ENCODE data around the gene FADS3. TPM values are rescaled to one million over a fixed set of nuclear protein-coding genes. Genes with fewer than 3 reads are reported as not detected.

The FADS3 gene
- total RNA-seq, 1 donor: 127 TPM

DNA sequence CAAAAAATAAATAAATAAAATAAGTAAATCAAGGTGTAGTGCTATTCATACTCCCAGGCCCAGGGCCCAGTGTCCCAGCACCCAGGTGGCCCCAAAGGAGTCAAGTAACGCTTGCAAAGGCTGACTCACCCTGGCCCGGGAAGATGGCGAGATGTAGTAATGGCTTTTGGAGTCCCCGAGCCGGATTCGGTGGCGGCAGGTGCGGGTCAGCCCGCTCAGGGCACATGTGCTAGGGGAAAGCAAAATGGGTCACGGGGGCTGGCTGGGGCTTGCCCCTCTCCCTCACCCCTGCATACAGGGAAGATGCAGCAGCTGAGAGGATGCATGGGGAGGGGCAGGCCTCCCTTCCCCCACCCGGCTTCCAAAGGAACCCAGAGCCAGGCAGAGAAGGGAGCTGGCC, 11.0 kb upstream of the FADS3 start:
- no peaks in the 10 kb centered on the region for H3K36me3 ChIP-seq (ENCODE audit: insufficient read depth, low read length)
- H3K9me3 ChIP-seq (ENCODE audit: low read depth, low read length): no peaks in the 10 kb centered on the region
- TF ChIP-seq, protein P1, sequence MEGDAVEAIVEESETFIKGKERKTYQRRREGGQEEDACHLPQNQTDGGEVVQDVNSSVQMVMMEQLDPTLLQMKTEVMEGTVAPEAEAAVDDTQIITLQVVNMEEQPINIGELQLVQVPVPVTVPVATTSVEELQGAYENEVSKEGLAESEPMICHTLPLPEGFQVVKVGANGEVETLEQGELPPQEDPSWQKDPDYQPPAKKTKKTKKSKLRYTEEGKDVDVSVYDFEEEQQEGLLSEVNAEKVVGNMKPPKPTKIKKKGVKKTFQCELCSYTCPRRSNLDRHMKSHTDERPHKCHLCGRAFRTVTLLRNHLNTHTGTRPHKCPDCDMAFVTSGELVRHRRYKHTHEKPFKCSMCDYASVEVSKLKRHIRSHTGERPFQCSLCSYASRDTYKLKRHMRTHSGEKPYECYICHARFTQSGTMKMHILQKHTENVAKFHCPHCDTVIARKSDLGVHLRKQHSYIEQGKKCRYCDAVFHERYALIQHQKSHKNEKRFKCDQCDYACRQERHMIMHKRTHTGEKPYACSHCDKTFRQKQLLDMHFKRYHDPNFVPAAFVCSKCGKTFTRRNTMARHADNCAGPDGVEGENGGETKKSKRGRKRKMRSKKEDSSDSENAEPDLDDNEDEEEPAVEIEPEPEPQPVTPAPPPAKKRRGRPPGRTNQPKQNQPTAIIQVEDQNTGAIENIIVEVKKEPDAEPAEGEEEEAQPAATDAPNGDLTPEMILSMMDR (IDR thresholded peaks at IDR 0.05; ENCODE audit: extremely low read depth, low read depth, low read length): no peak
- no peak overlapping the region for H2AFZ ChIP-seq (ENCODE audit: low read length)
- no peak overlapping the region for H3K27ac ChIP-seq (ENCODE audit: low read depth, low read length)
- H4K20me1 ChIP-seq (ENCODE audit: insufficient read depth, low read length): no peaks in the 10 kb centered on the region
- H3K4me3 ChIP-seq (ENCODE audit: insufficient read depth, low read length): no peak overlapping the region
- H3K4me1 ChIP-seq (ENCODE audit: insufficient read depth, low read length): no peaks in the 10 kb centered on the region
- peak; percentile 70 for DNase-seq (ENCODE audit: insufficient read length, low spot score, missing footprints)
- H3K27me3 ChIP-seq (ENCODE audit: insufficient read depth, low read length): no peaks in the 10 kb centered on the region
- no peaks in the 10 kb centered on the region for H3K79me2 ChIP-seq (ENCODE audit: insufficient read depth, low read length)
- no peak overlapping the region for H3K4me2 ChIP-seq (ENCODE audit: insufficient read depth, low read length)

DNA sequence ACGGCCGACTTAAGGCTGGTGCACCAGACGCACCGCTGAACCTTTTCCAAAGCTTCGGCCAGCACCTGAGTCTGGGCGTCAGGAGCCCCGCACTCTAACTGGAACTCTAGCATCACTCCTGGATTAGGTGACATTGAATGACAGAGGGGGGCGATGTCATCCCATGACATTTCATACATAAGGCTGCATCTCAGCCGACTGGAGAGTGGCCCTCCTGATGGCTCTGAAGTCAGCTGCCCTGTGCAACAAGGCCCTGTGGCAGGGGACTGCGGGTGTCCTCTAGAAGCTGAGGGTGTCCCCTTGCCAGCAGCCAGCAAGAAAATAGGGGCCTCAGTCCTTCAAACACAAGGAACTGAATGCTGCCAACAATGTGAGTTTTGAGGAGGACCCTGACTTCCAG, 10.1 kb upstream of the FADS3 start:
- no peak overlapping the region for H3K4me2 ChIP-seq (ENCODE audit: insufficient read depth, low read length)
- H3K27me3 ChIP-seq (ENCODE audit: insufficient read depth, low read length): no peaks in the 10 kb centered on the region
- no peak overlapping the region for H3K4me3 ChIP-seq (ENCODE audit: insufficient read depth, low read length)
- H3K4me1 ChIP-seq (ENCODE audit: insufficient read depth, low read length): no peaks in the 10 kb centered on the region
- H2AFZ ChIP-seq (ENCODE audit: low read length): no peak overlapping the region
- H3K36me3 ChIP-seq (ENCODE audit: insufficient read depth, low read length): no peaks in the 10 kb centered on the region
- TF ChIP-seq, protein P1 (IDR thresholded peaks at IDR 0.05; ENCODE audit: extremely low read depth, low read depth, low read length): no peak
- no peaks in the 10 kb centered on the region for H3K79me2 ChIP-seq (ENCODE audit: insufficient read depth, low read length)
- no peaks in the 10 kb centered on the region for H3K9me3 ChIP-seq (ENCODE audit: low read depth, low read length)
- DNase-seq (ENCODE audit: insufficient read length, low spot score, missing footprints): no peak
- no peak overlapping the region for H3K27ac ChIP-seq (ENCODE audit: low read depth, low read length)
- no peaks in the 10 kb centered on the region for H4K20me1 ChIP-seq (ENCODE audit: insufficient read depth, low read length)

DNA sequence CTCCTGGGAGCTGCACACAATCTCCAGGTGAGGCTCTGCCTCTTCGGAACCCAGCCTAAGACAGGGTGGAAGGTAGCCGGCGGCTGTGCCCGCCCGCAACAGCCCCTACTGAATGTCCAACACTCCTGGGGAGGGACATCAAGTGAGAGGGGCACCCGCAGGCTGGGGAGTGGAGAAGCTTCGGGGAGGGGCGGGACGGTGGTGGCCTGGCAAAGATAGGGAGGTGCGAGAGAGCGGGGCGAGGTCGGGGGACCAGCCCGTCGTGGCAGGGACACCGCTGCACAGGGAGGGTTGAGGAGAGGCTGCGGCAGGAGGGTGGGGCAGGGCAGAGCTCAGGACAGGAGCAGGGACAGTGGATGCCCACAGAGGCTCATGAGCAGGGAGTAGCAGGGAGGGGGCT, 8.9 kb upstream of the FADS3 start:
- Histone ChIP-seq H3K36me3 (ENCODE audit: insufficient read depth, low read length) (no peaks in the 10 kb centered on the region), H4K20me1 (ENCODE audit: insufficient read depth, low read length) (no peaks in the 10 kb centered on the region), H3K9me3 (ENCODE audit: low read depth, low read length) (no peaks in the 10 kb centered on the region), H3K4me3 (ENCODE audit: insufficient read depth, low read length) (no peak overlapping the region), H3K27ac (ENCODE audit: low read depth, low read length) (no peak overlapping the region), H3K79me2 (ENCODE audit: insufficient read depth, low read length) (no peaks in the 10 kb centered on the region), H3K27me3 (ENCODE audit: insufficient read depth, low read length) (no peaks in the 10 kb centered on the region), H2AFZ (ENCODE audit: low read length) (no peak overlapping the region), H3K4me1 (ENCODE audit: insufficient read depth, low read length) (no peaks in the 10 kb centered on the region), H3K4me2 (ENCODE audit: insufficient read depth, low read length) (no peak overlapping the region)
- no peak for DNase-seq (ENCODE audit: insufficient read length, low spot score, missing footprints)
- TF ChIP-seq, protein P1 (IDR thresholded peaks at IDR 0.05; ENCODE audit: extremely low read depth, low read depth, low read length): no peak

DNA sequence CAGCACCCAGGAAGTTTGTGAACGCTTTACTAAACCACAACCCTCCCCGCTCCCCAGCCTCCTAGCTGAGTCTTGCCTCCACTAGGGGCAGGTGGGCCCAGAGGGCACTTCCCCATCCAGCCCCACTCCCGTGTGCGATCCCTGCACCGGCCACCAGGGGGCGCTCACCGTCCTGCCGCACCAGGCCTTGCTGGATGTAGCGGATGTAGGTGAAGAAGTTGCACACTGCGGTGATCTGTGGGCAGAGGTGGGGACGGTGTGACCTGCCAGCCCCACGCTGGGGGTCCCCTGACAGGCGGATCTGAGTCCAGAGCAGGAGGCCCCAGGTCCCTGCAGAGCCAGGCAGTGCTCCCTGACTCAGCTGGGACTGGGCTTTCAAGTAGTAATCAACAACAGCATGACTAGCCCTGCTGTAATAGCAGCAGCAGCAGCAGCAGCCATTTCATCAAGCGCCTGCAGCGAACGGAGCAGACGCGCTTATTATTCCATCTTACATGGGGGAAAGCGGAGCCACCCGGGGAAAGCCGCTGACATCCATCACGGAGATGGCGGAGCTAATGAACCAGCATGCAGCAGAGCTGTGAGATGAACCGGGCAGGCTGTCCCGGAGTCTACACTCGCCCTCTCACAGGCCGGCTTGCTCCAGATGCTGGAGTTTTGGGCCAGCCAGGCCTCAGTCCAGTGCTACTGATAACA, 7.9 kb upstream of the FADS3 start:
- Histone ChIP-seq H2AFZ (ENCODE audit: low read length) (peak overlapping the region; percentile 88), H4K20me1 (ENCODE audit: insufficient read depth, low read length) (no peaks in the 10 kb centered on the region), H3K9me3 (ENCODE audit: low read depth, low read length) (no peaks in the 10 kb centered on the region), H3K79me2 (ENCODE audit: insufficient read depth, low read length) (no peaks in the 10 kb centered on the region), H3K4me2 (ENCODE audit: insufficient read depth, low read length) (no peak overlapping the region), H3K27ac (ENCODE audit: low read depth, low read length) (no peak overlapping the region), H3K4me3 (ENCODE audit: insufficient read depth, low read length) (no peak overlapping the region), H3K4me1 (ENCODE audit: insufficient read depth, low read length) (no peaks in the 10 kb centered on the region), H3K36me3 (ENCODE audit: insufficient read depth, low read length) (no peaks in the 10 kb centered on the region), H3K27me3 (ENCODE audit: insufficient read depth, low read length) (no peaks in the 10 kb centered on the region)
- TF ChIP-seq, protein P1 (IDR thresholded peaks at IDR 0.05; ENCODE audit: extremely low read depth, low read depth, low read length): peak; percentile 95
- DNase-seq (ENCODE audit: insufficient read length, low spot score, missing footprints): peak; percentile 99

All from osteoblast (primary cell).